ENCODE results near the gene CFAP58.
"Not testable (repeated sequence)": the region's sequence is repeated elsewhere in the genome, so short reads cannot be mapped to it uniquely, and the experiment has no call there.

CFAP58 gene

GRCh38 chr10:104434601-104435000 lies 81.0 kb downstream of the CFAP58 start:
- DNase-seq (ENCODE audit: low read depth in 2 of 2): no peak

- DNase-seq (ENCODE audit: low read depth in 2 of 2): no peak
Measured at GRCh38 chr10:104435822-104436221, 82.2 kb downstream of the CFAP58 start.

GRCh38 chr10:104437226-104437625 lies 83.6 kb downstream of the CFAP58 start:
- no peak for DNase-seq (ENCODE audit: low read depth in 2 of 2)

- DNase-seq (ENCODE audit: low read depth in 2 of 2): no peak
Measured at GRCh38 chr10:104440221-104440620, 86.6 kb downstream of the CFAP58 start.

GRCh38 chr10:104441329-104442000 lies 87.8 kb downstream of the CFAP58 start:
- DNase-seq (ENCODE audit: low read depth in 2 of 2): no peak

GRCh38 chr10:104445359-104445758 lies 91.7 kb downstream of the CFAP58 start:
- no peak for DNase-seq (ENCODE audit: low read depth in 2 of 2)

- DNase-seq (ENCODE audit: low read depth in 2 of 2): no peak
Measured at GRCh38 chr10:104446151-104446550, 92.5 kb downstream of the CFAP58 start.

GRCh38 chr10:104447331-104447730 lies 93.7 kb downstream of the CFAP58 start:
- no peak for DNase-seq (ENCODE audit: low read depth in 2 of 2)

GRCh38 chr10:104447906-104448305 lies 94.3 kb downstream of the CFAP58 start:
- no peak for DNase-seq (ENCODE audit: low read depth in 2 of 2)

- no peak for DNase-seq (ENCODE audit: low read depth in 2 of 2)
Measured at GRCh38 chr10:104449391-104449790, 95.8 kb downstream of the CFAP58 start.

GRCh38 chr10:104450490-104450889 lies 96.9 kb downstream of the CFAP58 start:
- DNase-seq (ENCODE audit: low read depth in 2 of 2): no peak

- DNase-seq (ENCODE audit: low read depth in 2 of 2): no peak
Measured at GRCh38 chr10:104450954-104451353, 97.3 kb downstream of the CFAP58 start.

GRCh38 chr10:104452977-104453376 lies 99.3 kb downstream of the CFAP58 start:
- DNase-seq (ENCODE audit: low read depth in 2 of 2): no peak

GRCh38 chr10:104456802-104457542 lies 103.3 kb downstream of the CFAP58 start:
- DNase-seq (ENCODE audit: low read depth in 2 of 2): no peak

GRCh38 chr10:104457543-104457828 lies 103.9 kb downstream of the CFAP58 start:
- DNase-seq (ENCODE audit: low read depth in 2 of 2): no peak

GRCh38 chr10:104465575-104465974 lies 111.9 kb downstream of the CFAP58 start:
- not testable (repeated sequence) for DNase-seq (ENCODE audit: low read depth in 2 of 2)

- DNase-seq (ENCODE audit: low read depth in 2 of 2): not testable (repeated sequence)
Measured at GRCh38 chr10:104468818-104469217, 115.2 kb downstream of the CFAP58 start.

- DNase-seq (ENCODE audit: low read depth in 2 of 2): no peak
Measured at GRCh38 chr10:104472505-104472904, 118.9 kb downstream of the CFAP58 start.

GRCh38 chr10:104472957-104473745 lies 119.5 kb downstream of the CFAP58 start:
- DNase-seq (ENCODE audit: low read depth in 2 of 2): no peak

GRCh38 chr10:104478380-104478779 lies 124.7 kb downstream of the CFAP58 start:
- no peak for DNase-seq (ENCODE audit: low read depth in 2 of 2)

GRCh38 chr10:104479906-104480593 lies 126.4 kb downstream of the CFAP58 start:
- no peak for DNase-seq (ENCODE audit: low read depth in 2 of 2)

GRCh38 chr10:104480797-104481196 lies 127.2 kb downstream of the CFAP58 start:
- DNase-seq (ENCODE audit: low read depth in 2 of 2): no peak

Measured in activated CD8-positive, alpha-beta memory T cell treated with anti-CD3 and anti-CD28 coated beads for 4 hours (primary cell).